Breast epithelium (tissue), 4 donors: Measurements from ENCODE around the gene PTPRM. TPM values are rescaled to one million over a fixed set of nuclear protein-coding genes. Genes with fewer than 3 reads are reported as not detected.
A peak's percentile ranks its signal among the peaks of the same experiment; 100 is the strongest.

ENCODE experiments used
- DNase-seq, 2 donors: peaks; one replicate each; pipeline ENCODE4 v3.0.0-alpha.2; 2019; ENCODE audit warnings: low spot score in 2 of 2
- H3K27ac ChIP-seq, 2 donors: fragments of 200-600 bp; sonication (generic) in 1 of 2; one replicate each; pipeline ENCODE4 v1.5.1; 2016 to 2019; ENCODE audit warnings: mild to moderate bottlenecking in 1 of 2
- H3K27me3 ChIP-seq, 2 donors: fragments of 200-600 bp; sonication (generic) in 1 of 2; one replicate each; pipeline versions ENCODE4 v1.5.1 to v1.6.0; 2017 to 2019; ENCODE audit warnings: control low read depth in 1 of 2, mild to moderate bottlenecking in 1 of 2
- H3K36me3 ChIP-seq: fragments of 200-600 bp; one replicate; pipeline ENCODE4 v1.5.1; 2019
- H3K4me1 ChIP-seq, 2 donors: fragments of 200-600 bp; sonication (generic); one replicate each; pipeline ENCODE4 v1.5.1; 2016 to 2019; ENCODE audit warnings: control low read depth in 1 of 2
- H3K4me3 ChIP-seq, 3 donors: fragments of 200-600 bp; sonication (generic); 1 replicate in 2 of 3; 2 replicates in 1 of 3; pipeline ENCODE4 v1.5.1; 2016 to 2019; ENCODE audit warnings: mild to moderate bottlenecking in 3 of 3, moderate library complexity in 2 of 3
- H3K9me3 ChIP-seq, 2 donors: fragments of 200-600 bp; sonication (generic) in 1 of 2; one replicate each; pipeline ENCODE4 v1.5.1; 2016 to 2019; ENCODE audit warnings: control low read depth in 1 of 2
- POLR2A ChIP-seq: fragments of 450-650 bp; IDR thresholded peaks from one replicate; pipeline ENCODE4 v1.6.1; 2016; ENCODE audit warnings: antibody characterized with exemption, mild to moderate bottlenecking, moderate library complexity
- POLR2AphosphoS5 ChIP-seq, 3 donors: sonication (generic); formaldehyde crosslinking; IDR thresholded peaks; one replicate each; pipeline ENCODE4 v1.6.1; 2017; ENCODE audit warnings: antibody characterized with exemption in 3 of 3
- intact Hi-C: fragments of 100-400 bp; cut with DNase I; formaldehyde crosslinking; loops from one replicate; pipeline ENCODE4 v1.15.1; 2023; ENCODE audit warnings: low total_unique reads
- total RNA-seq, 3 donors: library from RNA; depleted of rRNA; stranded (reverse); fragments of >200 nt; gene quantifications; one replicate each; pipeline ENCODE4 v1.1.0, GENCODE V29; 2016
- TF ChIP-seq, protein P1 (sequence below), 3 donors: fragments of 450-650 bp; IDR thresholded peaks; one replicate each; pipeline ENCODE4 v1.5.1; 2016 to 2017; ENCODE audit warnings: antibody characterized with exemption in 3 of 3, mild to moderate bottlenecking in 3 of 3, moderate library complexity in 3 of 3

The PTPRM gene
- total RNA-seq, 3 donors from 2014 or later: 41.7 to 181 (median 140) TPM

DNA sequence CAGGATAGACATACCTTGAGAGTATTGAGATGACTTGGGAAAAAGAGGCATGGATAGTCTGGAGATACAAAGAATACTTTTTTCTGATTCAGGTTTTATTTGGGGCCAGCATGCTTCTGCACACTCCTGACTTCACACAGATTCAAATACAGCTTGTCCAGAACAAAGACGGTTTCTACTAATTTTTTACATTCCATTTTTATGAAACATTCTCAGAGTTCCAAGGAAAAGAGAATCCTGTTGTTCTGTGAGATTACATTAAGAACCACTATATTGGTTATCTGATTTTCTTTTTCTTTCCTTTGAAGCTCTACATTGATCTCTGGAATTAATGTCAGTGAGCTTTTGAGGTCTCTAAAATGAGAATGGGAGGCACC is 41.0 kb downstream of the PTPRM start:
- intact Hi-C loops: no loop called here

DNA sequence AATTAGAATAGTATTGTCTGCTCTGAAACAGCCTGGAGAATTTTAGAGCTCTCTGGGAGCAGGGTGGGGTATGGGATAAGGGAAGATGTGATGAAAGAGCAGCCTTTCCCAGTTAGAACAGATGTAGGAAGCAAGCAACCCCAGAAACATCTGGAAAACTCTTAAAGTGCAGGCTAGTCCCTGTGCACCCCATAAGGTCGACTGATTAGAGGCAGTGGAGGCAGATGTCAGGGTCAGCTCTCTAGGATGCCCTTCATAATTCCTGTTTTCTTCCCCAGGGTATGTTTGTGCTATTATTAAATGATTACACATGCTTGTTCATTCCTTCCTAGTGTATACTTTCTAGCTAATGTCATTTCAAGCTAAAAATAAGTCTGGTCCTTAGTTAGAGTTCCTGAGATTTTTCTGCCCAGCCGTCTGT is 41.7 kb downstream of the PTPRM start:
- no peaks in the 10 kb centered on the region for H3K9me3 ChIP-seq
- no peaks in the 10 kb centered on the region for H3K36me3 ChIP-seq
- TF ChIP-seq, protein P1, sequence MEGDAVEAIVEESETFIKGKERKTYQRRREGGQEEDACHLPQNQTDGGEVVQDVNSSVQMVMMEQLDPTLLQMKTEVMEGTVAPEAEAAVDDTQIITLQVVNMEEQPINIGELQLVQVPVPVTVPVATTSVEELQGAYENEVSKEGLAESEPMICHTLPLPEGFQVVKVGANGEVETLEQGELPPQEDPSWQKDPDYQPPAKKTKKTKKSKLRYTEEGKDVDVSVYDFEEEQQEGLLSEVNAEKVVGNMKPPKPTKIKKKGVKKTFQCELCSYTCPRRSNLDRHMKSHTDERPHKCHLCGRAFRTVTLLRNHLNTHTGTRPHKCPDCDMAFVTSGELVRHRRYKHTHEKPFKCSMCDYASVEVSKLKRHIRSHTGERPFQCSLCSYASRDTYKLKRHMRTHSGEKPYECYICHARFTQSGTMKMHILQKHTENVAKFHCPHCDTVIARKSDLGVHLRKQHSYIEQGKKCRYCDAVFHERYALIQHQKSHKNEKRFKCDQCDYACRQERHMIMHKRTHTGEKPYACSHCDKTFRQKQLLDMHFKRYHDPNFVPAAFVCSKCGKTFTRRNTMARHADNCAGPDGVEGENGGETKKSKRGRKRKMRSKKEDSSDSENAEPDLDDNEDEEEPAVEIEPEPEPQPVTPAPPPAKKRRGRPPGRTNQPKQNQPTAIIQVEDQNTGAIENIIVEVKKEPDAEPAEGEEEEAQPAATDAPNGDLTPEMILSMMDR (IDR thresholded peaks at IDR 0.05): no peak
- TF ChIP-seq POLR2AphosphoS5 (IDR thresholded peaks at IDR 0.05) (no peak), POLR2A (no peak)
- DNase-seq: no peak
- no peak overlapping the region for H3K4me3 ChIP-seq
- H3K27ac ChIP-seq: peak overlapping the region; percentile 7 to 10
- no peaks in the 10 kb centered on the region for H3K4me1 ChIP-seq
- no peaks in the 10 kb centered on the region for H3K27me3 ChIP-seq
- intact Hi-C loops: no loop called here

More for the DNA sequence above, 41.0 kb downstream of the PTPRM start:
- no peaks in the 10 kb centered on the region for H3K36me3 ChIP-seq
- H3K9me3 ChIP-seq: no peaks in the 10 kb centered on the region
- no peak for DNase-seq
- no peak overlapping the region for H3K27ac ChIP-seq
- no peaks in the 10 kb centered on the region for H3K4me1 ChIP-seq
- H3K4me3 ChIP-seq: no peak overlapping the region
- TF ChIP-seq POLR2A (no peak), POLR2AphosphoS5 (IDR thresholded peaks at IDR 0.05) (no peak)
- TF ChIP-seq, protein P1 (IDR thresholded peaks at IDR 0.05): no peak
- H3K27me3 ChIP-seq: no peaks in the 10 kb centered on the region

DNA sequence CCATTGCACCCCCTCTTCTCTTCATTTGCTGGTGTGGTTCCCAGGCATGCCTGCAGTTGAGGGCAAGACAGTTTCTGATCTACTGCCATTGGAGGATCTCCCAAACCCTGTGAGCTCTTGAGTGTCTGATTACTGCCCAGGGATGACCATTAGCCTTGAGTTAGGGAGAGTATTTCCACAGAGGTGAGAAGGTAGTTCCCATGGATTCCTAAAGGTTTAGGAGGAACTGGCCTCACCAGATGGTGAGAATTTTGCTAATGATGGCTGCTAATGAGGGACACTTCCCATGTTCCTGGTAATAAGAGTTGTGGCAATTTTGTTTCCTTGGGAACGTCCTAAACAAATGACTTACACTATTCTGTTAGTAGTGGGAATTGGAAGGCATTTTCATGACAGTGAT is 42.5 kb downstream of the PTPRM start:
- no peaks in the 10 kb centered on the region for H3K36me3 ChIP-seq
- H3K27ac ChIP-seq: no peak overlapping the region
- DNase-seq: no peak
- no peaks in the 10 kb centered on the region for H3K9me3 ChIP-seq
- intact Hi-C loops: no loop called here
- TF ChIP-seq POLR2AphosphoS5 (IDR thresholded peaks at IDR 0.05) (no peak), POLR2A (no peak)
- TF ChIP-seq, protein P1 (IDR thresholded peaks at IDR 0.05): no peak
- no peaks in the 10 kb centered on the region for H3K27me3 ChIP-seq
- H3K4me3 ChIP-seq: no peak overlapping the region
- H3K4me1 ChIP-seq: no peaks in the 10 kb centered on the region

DNA sequence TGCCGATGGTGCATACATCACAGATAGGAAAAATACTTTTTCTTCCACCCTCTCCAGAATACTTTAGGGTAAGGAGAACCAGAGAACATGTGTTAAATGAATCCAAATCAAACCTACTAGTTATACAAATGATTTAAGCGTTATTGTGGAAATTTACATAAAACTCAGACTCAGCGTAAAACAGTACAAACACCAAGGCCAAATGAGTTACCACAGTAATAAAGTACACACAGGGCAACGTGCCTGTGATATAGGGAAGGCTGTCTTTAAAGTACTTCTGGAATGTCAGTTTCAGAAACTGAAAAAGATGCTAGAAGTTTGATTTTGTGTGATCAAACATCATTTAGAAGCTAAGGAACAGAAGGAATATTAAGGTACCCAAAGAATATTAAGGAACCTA is 46.9 kb downstream of the PTPRM start:
- no peak for DNase-seq
- no peaks in the 10 kb centered on the region for H3K27me3 ChIP-seq
- no peaks in the 10 kb centered on the region for H3K36me3 ChIP-seq
- no peak overlapping the region for H3K27ac ChIP-seq
- no peaks in the 10 kb centered on the region for H3K9me3 ChIP-seq
- no peaks in the 10 kb centered on the region for H3K4me1 ChIP-seq
- intact Hi-C loops: no loop called here
- TF ChIP-seq POLR2AphosphoS5 (IDR thresholded peaks at IDR 0.05): no peak
- TF ChIP-seq, protein P1 (IDR thresholded peaks at IDR 0.05): no peak
- TF ChIP-seq POLR2A: no peak
- no peak overlapping the region for H3K4me3 ChIP-seq

DNA sequence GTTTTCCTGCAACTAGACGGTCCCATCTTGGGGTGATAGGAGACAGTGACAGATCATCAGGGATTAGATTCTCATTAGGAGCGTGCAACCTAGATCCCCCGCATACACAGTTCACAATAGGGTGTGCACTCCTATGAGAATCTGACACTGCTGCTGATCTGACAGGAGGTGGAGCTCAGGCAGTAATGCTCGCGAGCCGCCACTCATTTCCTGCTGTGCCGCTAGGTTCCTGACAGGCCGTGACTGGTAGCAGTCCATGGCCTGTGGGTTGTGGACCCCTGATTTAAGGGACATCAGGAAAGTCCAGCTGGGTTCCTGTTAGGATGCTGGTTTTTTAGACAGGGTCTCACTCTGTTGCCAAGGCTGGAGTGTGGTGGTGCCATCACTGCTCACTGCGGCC is 48.7 kb downstream of the PTPRM start:
- intact Hi-C loops: no loop called here
- Histone ChIP-seq H3K36me3 (no peaks in the 10 kb centered on the region), H3K27me3 (no peaks in the 10 kb centered on the region), H3K27ac (no peak overlapping the region), H3K9me3 (no peaks in the 10 kb centered on the region), H3K4me3 (no peak overlapping the region), H3K4me1 (no peaks in the 10 kb centered on the region)
- TF ChIP-seq POLR2AphosphoS5 (IDR thresholded peaks at IDR 0.05): no peak
- TF ChIP-seq, protein P1 (IDR thresholded peaks at IDR 0.05): no peak
- no peak for DNase-seq
